HG02798 (cell line): Measurements from ENCODE around the gene ERMARD.
"Not testable (repeated sequence)": the region's sequence is repeated elsewhere in the genome, so short reads cannot be mapped to it uniquely, and the experiment has no call there.

Experiments used
- ATAC-seq: cut with Tn5 transposase; IDR thresholded peaks from one replicate; pipeline ENCODE4 v1.9.1; 2021; ENCODE audit warnings: mild to moderate bottlenecking; ENCODE audit not compliant: unreplicated experiment, poor library complexity

Gene ERMARD

DNA sequence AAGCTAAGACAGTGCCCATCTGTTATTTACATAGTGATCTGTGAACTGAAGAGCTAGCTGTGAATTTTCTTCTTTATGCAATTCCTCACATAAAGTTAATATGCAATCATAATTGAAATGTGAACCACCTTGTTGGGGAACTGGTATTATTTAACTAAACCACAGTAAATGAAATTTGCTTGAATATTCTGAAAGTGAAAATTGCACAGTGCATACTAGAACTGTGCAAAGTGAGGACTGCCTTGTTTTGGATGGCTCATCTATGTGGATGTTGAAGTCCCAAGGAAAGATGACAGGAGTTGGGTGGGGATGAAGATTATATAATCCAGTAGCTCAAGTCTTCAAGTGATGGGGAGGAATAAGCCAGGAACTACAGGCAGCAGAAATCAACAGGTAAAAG lies 21.5 kb upstream of the ERMARD start:
- no peak for ATAC-seq

- no peak for ATAC-seq
Measured at GRCh38 chr6:169738204-169738975, 13.0 kb upstream of the ERMARD start.

DNA sequence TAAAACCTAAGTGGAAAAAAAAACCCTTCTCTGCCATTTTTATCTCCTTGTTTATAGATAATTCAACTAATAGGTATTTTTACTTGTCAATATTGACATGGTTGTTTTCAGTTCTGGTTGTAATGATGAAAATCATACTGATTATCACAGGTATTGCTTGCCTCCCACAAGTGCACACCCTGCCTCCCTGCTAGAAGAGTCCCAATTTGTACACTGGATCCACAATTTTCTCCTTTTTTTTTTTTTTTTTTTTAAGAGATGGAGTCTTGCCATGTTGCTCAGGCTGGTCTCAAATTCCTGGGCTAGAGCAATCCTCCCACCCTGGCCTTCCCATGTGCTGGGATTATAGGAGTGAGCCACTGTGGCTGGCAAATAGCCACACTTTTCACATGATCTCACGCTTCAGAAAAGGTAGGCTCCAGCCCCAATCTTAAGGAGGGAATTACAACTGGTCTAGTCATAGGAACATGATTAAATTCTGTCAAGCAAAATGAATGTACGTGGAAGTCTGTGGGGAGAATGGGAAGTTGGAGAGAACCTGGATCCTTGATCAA lies 12.4 kb upstream of the ERMARD start:
- no peak for ATAC-seq

- no peak for ATAC-seq
Measured at GRCh38 chr6:169741344-169741743, 10.1 kb upstream of the ERMARD start.

- ATAC-seq: no peak
Measured at GRCh38 chr6:169745405-169745804, 6.0 kb upstream of the ERMARD start.

- ATAC-seq: no peak
Measured at GRCh38 chr6:169746556-169746955, 4.9 kb upstream of the ERMARD start.

DNA sequence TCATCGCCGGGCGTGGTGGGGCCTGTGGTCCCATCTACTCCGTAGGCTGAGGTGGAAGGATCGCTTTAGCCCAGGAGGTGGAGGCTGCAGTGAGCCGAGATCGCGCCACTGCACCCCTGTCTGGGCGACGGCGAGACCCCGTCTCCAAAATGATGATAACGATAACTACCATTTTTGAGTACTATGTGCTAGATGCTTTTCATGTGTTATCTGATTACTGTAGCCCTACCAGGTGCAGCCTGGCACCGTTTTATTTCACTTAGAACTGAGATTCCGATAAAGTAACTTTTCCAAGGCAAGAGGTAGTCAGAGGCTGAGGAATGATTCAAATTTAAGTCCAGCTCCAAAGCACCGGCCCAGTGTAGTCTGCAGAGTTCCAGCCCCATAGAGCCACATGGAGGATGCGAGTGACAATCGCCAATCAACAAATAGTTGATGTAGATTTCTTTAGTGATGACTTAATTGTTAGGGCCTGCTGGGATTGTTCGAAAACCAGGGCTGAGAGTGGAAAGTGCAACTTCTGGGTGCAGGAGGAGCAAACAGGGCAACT lies 727 bp downstream of the ERMARD start:
- no peak for ATAC-seq

GRCh38 chr6:169755162-169755561 lies 3.7 kb downstream of the ERMARD start:
- ATAC-seq: no peak

- no peak for ATAC-seq
Measured at GRCh38 chr6:169763308-169763707, 11.9 kb downstream of the ERMARD start.

- no peak for ATAC-seq
Measured at GRCh38 chr6:169763881-169764280, 12.5 kb downstream of the ERMARD start.

DNA sequence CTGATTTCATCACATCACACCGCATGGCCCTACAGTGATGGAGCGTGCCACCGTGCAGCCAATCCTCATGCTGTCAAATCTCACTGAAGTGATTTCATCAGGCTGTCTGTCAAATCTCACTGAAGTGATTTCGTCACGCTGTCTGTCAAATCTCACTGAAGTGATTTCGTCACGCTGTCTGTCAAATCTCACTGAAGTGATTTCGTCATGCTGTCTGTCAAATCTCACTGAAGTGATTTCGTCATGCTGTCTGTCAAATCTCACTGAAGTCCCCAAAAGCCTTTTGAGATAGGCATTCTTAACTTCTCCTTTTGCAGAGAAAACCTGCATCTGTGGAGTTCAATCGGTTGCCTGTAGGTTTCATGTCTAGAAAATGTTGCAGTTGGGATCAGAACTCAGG lies 14.4 kb downstream of the ERMARD start:
- not testable (repeated sequence) for ATAC-seq

DNA sequence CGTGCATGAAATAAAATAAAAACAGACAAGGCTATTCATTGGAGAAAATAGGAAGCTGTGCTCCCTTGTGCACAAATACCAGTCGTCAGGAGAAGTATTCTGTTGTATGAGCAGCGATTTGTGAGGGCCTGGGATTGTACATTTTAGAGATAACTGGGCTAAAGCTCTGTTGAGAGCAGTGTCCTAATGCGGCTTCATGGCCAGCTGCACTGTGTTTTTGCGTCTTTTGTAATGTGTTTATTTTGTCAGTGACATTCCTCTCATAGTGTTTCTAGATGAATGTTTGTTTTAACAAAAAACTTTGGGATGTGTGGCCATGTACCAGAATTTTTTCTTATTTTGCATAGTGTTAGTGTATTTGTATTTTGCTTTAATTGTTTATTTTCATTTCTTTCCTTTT lies 14.8 kb downstream of the ERMARD start:
- no peak for ATAC-seq

DNA sequence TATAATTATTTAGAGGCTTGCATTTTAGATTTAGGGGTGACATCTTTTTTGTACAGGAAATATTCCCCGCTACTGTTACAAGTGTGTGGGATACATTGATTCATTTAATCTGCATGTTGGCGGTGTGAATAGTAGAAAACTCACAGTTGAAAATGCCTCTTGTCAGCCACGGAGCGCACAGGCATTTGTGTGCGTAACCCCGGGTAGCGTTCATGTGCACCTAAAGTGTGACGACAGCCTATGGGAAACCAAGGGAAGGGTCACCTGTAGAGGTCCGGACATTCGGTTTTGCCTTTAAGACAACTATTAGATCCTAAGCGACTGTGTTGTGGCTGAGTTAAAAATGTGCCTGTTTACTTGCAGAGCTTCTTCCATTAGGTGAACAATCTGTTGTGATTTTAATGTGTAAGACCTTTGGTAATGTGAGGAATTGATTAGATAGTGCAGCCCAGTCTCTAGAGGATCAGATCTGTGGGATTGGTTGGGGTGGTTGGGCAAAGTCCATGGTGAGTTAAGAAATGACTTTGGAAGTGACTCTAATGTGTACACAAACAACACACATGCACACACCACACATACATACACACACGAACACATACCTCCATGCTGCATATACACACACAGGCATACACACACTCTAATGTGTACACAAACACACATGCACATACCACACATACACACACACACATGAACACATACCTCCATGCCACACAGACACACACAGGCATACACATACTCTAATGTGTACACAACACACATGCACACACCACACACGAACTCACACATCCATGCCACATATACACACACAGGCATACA lies 15.7 kb downstream of the ERMARD start:
- no peak for ATAC-seq

DNA sequence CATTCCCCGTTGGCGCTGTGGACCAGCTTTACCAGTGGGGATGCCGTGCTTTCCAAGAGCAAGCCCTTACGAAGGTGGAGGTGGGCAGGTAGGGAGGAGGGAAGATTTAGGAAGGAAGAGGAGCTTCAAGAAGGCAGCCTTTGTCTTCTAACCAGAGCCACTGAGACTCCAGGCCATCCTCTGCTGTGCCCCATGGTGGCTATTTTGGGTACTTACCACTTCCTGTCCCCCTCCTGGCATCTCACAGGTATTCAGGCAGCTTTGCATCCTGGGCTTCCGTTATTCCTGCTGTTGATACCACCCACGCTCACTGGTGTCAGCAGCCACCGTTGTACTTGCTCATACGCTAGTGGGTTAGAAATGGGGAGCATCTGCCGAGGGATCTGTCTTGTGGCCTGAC lies 22.9 kb downstream of the ERMARD start:
- no peak for ATAC-seq

DNA sequence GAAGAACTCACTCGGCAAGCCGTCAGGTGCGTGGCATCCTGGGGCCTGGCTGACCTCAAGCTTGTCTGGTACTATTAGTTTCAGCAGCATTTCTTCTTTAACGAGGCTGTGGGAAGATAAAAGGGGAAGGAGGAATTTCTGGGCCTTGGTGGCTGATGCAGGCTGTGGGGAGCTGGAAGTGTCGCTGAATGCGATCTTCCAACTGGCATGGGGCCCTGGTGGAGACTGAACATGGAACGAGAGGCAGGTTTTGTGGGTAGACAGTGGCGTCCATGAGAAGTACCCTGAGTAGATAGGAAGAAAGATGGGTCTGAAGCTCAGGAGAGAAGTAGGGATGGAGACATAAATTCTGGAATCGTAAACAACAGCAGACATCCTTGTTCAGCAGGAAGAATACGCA lies 23.9 kb downstream of the ERMARD start:
- ATAC-seq: no peak

DNA sequence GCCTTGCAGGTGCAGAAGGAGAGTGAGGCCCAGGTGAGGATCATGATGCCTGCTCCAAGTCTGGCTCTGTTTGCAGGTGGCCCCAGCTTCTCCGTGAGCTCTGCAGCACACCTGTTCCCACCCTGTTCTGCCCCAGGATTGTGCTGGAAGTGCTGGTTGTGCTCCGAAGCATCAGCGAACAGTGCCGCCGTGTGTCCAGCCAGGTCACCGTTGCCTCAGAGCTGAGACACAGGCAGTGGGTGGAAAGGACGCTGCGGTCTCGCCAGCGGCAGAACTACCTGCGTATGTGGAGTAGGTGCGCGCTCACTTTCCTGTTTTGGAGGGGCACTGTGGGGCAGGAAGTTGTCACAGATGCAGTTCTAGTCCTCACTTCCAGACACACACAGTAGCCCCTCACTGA lies 25.0 kb downstream of the ERMARD start:
- ATAC-seq: no peak

- ATAC-seq: no peak
Measured at GRCh38 chr6:169777896-169778295, 26.5 kb downstream of the ERMARD start.

GRCh38 chr6:169778646-169779045 lies 27.2 kb downstream of the ERMARD start:
- ATAC-seq: no peak

GRCh38 chr6:169779092-169779815 lies 27.8 kb downstream of the ERMARD start:
- ATAC-seq: no peak

DNA sequence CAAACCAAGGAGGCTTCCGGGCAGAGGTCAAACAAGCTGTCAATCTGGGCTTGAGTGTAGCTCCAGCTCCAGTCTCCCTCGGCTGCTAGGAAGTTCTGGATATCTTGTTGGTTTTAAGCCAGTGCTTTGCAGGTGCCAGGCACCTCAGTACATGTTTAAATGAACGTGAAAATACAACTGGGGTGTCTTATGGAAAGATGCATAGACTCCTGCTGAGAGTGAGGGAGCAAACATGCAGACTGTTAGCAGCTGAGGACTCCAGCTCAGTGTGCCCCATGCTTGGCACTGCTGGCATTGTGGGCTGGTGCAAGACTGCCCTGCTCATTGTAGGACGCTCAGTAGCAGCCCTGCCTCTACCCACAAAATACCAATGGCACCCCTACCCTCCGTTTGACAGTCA lies 28.5 kb downstream of the ERMARD start:
- no peak for ATAC-seq
